HG02852 (cell line): ENCODE measurements around the gene USO1.
"Not testable (repeated sequence)": the region's sequence is repeated elsewhere in the genome, so short reads cannot be mapped to it uniquely, and the experiment has no call there.

Experiments
- ATAC-seq: cut with Tn5 transposase; IDR thresholded peaks from one replicate; pipeline ENCODE4 v1.9.1; 2021; ENCODE audit warnings: mild to moderate bottlenecking, moderate library complexity; ENCODE audit not compliant: unreplicated experiment

USO1 gene

GRCh38 chr4:75752637-75753036, 28.3 kb downstream of the USO1 start:
- no peak for ATAC-seq

- ATAC-seq, result no peak
Observed at GRCh38 chr4:75769036-75769435, 44.7 kb downstream of the USO1 start.

- no peak for ATAC-seq
Observed at GRCh38 chr4:75771607-75772006, 47.2 kb downstream of the USO1 start.

GRCh38 chr4:75777589-75777988, 53.2 kb downstream of the USO1 start:
- no peak for ATAC-seq

GRCh38 chr4:75779105-75779757, 54.9 kb downstream of the USO1 start:
- ATAC-seq, result peak; percentile 41

GRCh38 chr4:75781305-75781704, 56.9 kb downstream of the USO1 start:
- ATAC-seq, result no peak

GRCh38 chr4:75786526-75786925, 62.1 kb downstream of the USO1 start:
- ATAC-seq, result no peak

GRCh38 chr4:75786938-75787337, 62.6 kb downstream of the USO1 start:
- ATAC-seq, result no peak

- no peak for ATAC-seq
Observed at GRCh38 chr4:75790024-75790423, 65.6 kb downstream of the USO1 start.

GRCh38 chr4:75800972-75801371, 76.6 kb downstream of the USO1 start:
- ATAC-seq, result no peak

GRCh38 chr4:75806035-75806434, 81.7 kb downstream of the USO1 start:
- not testable (repeated sequence) for ATAC-seq

- no peak for ATAC-seq
Observed at GRCh38 chr4:75817901-75818300, 93.5 kb downstream of the USO1 start.

- ATAC-seq, result no peak
Observed at GRCh38 chr4:75819121-75819520, 94.7 kb downstream of the USO1 start.

- no peak for ATAC-seq
Observed at GRCh38 chr4:75820197-75820596, 95.8 kb downstream of the USO1 start.

GRCh38 chr4:75820676-75821075, 96.3 kb downstream of the USO1 start:
- no peak for ATAC-seq

- ATAC-seq, result no peak
Observed at GRCh38 chr4:75821216-75821615, 96.8 kb downstream of the USO1 start.

GRCh38 chr4:75821966-75822365, 97.6 kb downstream of the USO1 start:
- no peak for ATAC-seq

GRCh38 chr4:75822416-75822815, 98.0 kb downstream of the USO1 start:
- no peak for ATAC-seq

- no peak for ATAC-seq
Observed at GRCh38 chr4:75823812-75824211, 99.4 kb downstream of the USO1 start.

GRCh38 chr4:75830906-75831305, 106.5 kb downstream of the USO1 start:
- no peak for ATAC-seq

GRCh38 chr4:75831856-75832405, 107.6 kb downstream of the USO1 start:
- ATAC-seq, result no peak

GRCh38 chr4:75834095-75834771, 109.9 kb downstream of the USO1 start:
- no peak for ATAC-seq
